ENCODE results near the gene NXPE3. TPM values are rescaled to one million over a fixed set of nuclear protein-coding genes. Genes with fewer than 3 reads are reported as not detected.

Gene NXPE3
- total and polyA plus RNA-seq, 2 of the 8 experiments (the other 6 are each of a cell fraction or from before 2014, with no cell fraction given) = 10.9 to 22.7 TPM

DNA sequence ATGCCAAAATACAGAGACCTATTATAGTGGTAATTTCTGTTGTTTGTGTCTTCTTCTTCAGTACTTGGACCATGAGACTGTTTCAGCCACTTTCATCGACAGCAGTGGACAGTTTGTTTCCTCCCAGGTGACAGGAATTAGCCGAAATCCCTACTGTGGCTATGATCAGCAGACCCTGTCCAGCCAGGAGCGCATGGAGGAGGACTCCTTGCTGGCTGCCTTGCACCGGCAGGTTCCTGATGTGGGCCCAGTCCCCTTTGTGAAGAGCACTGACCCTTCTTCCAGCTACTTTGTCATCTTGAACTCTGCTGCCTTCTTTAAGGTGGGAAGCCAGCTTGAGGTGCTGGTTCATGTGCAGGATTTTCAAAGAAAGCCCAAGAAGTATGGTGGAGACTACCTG is 22.2 kb downstream of the NXPE3 start:
- Histone ChIP-seq H3K56ac (replicated peaks; ENCODE audit: insufficient read length, low read depth, low read length) (no peak overlapping the region), H3K14ac (ENCODE audit: insufficient read length) (no peak overlapping the region), H3K27ac (ENCODE audit: low read depth, low read length) (no peak overlapping the region), H3K4me3 (ENCODE audit: extremely low read depth in 1 of 4, insufficient read depth in 2 of 4, low read depth in 3 of 4, low read length in 4 of 4) (no peak overlapping the region), H3K9me3 (ENCODE audit: insufficient read depth in 2 of 2, low read depth in 1 of 2, low read length in 1 of 2) (no peaks in the 10 kb centered on the region), H3K79me2 (ENCODE audit: control insufficient read depth in 1 of 2, insufficient read depth in 2 of 2, low read length in 2 of 2) (no peaks in the 10 kb centered on the region), H3K23ac (ENCODE audit: insufficient read length) (no peak overlapping the region), H2AFZ (ENCODE audit: low read length) (no peak overlapping the region), H3K4me1 (replicated peaks in 1 of 4; ENCODE audit: control insufficient read depth in 3 of 4, insufficient read depth in 4 of 4, low read length in 3 of 4) (no peaks in the 10 kb centered on the region), H3K27me3 (replicated peaks in 1 of 4; ENCODE audit: control insufficient read depth in 3 of 4, extremely low read depth in 1 of 4, insufficient read depth in 3 of 4, low read length in 3 of 4) (no peaks in the 10 kb centered on the region), H2BK20ac (ENCODE audit: low read length) (no peak overlapping the region), H3K9ac (replicated peaks in 1 of 4; ENCODE audit: extremely low read depth in 1 of 4, low read depth in 3 of 4, low read length in 3 of 4) (no peak overlapping the region), H3K36me3 (ENCODE audit: control insufficient read depth in 2 of 4, insufficient read depth in 4 of 4, low read length in 3 of 4) (peaks cover 0 to 14% (median 4%) of the 10 kb centered on the region in 4 experiments; a peak in 4 of 8 replicates), H3K79me1 (ENCODE audit: low read depth, low read length) (no peaks in the 10 kb centered on the region; the same call in 1 of the 2 replicates), H4K5ac (ENCODE audit: insufficient read length, low read depth, low read length) (no peak overlapping the region), H4K8ac (ENCODE audit: extremely low read depth, insufficient read depth, low read length) (no peak overlapping the region), H4K91ac (replicated peaks; ENCODE audit: insufficient read length, low read length) (no peak overlapping the region), H4K20me1 (replicated peaks in 1 of 2; ENCODE audit: control insufficient read depth in 1 of 2, insufficient read depth in 2 of 2, low read length in 2 of 2) (no peaks in the 10 kb centered on the region), H3K23me2 (ENCODE audit: low read depth, low read length) (no peaks in the 10 kb centered on the region), H2BK5ac (ENCODE audit: low read depth, low read length) (no peak overlapping the region), H3K18ac (ENCODE audit: extremely low read depth, low read length) (no peak overlapping the region), H3K4me2 (ENCODE audit: insufficient read depth in 1 of 2, low read depth in 2 of 2, low read length in 2 of 2) (no peak overlapping the region), H2BK12ac (ENCODE audit: low read depth, low read length) (no peak overlapping the region), H2AK5ac (ENCODE audit: low read depth, low read length) (no peak overlapping the region), H2BK15ac (ENCODE audit: low read length) (no peak overlapping the region), H2BK120ac (replicated peaks; ENCODE audit: low read depth, low read length) (no peak overlapping the region), H3K4ac (replicated peaks; ENCODE audit: insufficient read length, low read depth, low read length) (no peak overlapping the region)
- FAIRE-seq = no peak
- 92% methylated on average over 4 of the region's 4 CpGs; no CpG with 5 or more reads in 1 of the 2 experiments for WGBS, 2 experiments (ENCODE audit: extremely low coverage in 1 of 2, insufficient coverage in 1 of 2, insufficient read length in 1 of 2, insufficient replicate concordance in 2 of 2, low coverage in 1 of 2, low lambda C conversion rate in 2 of 2, missing lambda C conversion rate in 1 of 2)
- ChIA-PET POLR2A (ENCODE audit: partially characterized antibody) (no interaction called here), CTCF (ENCODE audit: partially characterized antibody) (interaction anchor here (1.0 to 6.6 kb wide), 7 partner anchors 9 to 428 kb away, joined by 3 to 37 read pairs (median 6); partner anchors contain the start of gene NFKBIZ)
- DNase-seq (ENCODE audit: low read depth in 1 of 2, low spot score in 2 of 2) = no peak
- TF ChIP-seq, protein P1, sequence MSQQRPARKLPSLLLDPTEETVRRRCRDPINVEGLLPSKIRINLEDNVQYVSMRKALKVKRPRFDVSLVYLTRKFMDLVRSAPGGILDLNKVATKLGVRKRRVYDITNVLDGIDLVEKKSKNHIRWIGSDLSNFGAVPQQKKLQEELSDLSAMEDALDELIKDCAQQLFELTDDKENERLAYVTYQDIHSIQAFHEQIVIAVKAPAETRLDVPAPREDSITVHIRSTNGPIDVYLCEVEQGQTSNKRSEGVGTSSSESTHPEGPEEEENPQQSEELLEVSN (IDR thresholded peaks at IDR 0.05) = no peak
- TF ChIP-seq JUND (IDR thresholded peaks at IDR 0.05; ENCODE audit: low read length) = no peak
- no peak for TF ChIP-seq ZNF274 (IDR thresholded peaks at IDR 0.05; ENCODE audit: borderline replicate concordance, extremely low read depth, low read length)
